GM10847 (cell line): ENCODE results near the gene OR51E1.

Source experiments
- POLR2A ChIP-seq: IDR thresholded peaks from 2 replicates; pipeline ENCODE4 v1.6.1; 2011; ENCODE audit not compliant: insufficient read length; ENCODE audit errors: extremely low read depth

The OR51E1 gene

GRCh38 chr11:4639931-4640330, 3.9 kb upstream of the OR51E1 start:
- no peak for TF ChIP-seq POLR2A

- TF ChIP-seq POLR2A = no peak
Measured at GRCh38 chr11:4641501-4641900, 2.3 kb upstream of the OR51E1 start.

GRCh38 chr11:4642043-4642442, 1.7 kb upstream of the OR51E1 start:
- TF ChIP-seq POLR2A = no peak

- TF ChIP-seq POLR2A = no peak
Measured at GRCh38 chr11:4643076-4643475, 706 bp upstream of the OR51E1 start.

- TF ChIP-seq POLR2A = no peak
Measured at GRCh38 chr11:4644233-4644632, 451 bp downstream of the OR51E1 start.

- TF ChIP-seq POLR2A = no peak
Measured at GRCh38 chr11:4645974-4646373, 2.2 kb downstream of the OR51E1 start.

- no peak for TF ChIP-seq POLR2A
Measured at GRCh38 chr11:4647766-4648165, 4.0 kb downstream of the OR51E1 start.

GRCh38 chr11:4654635-4655369, 11.0 kb downstream of the OR51E1 start:
- TF ChIP-seq POLR2A = no peak

- no peak for TF ChIP-seq POLR2A
Measured at GRCh38 chr11:4658629-4659445, 15.1 kb downstream of the OR51E1 start.

GRCh38 chr11:4662876-4663275, 19.1 kb downstream of the OR51E1 start:
- no peak for TF ChIP-seq POLR2A

GRCh38 chr11:4664183-4664582, 20.4 kb downstream of the OR51E1 start:
- TF ChIP-seq POLR2A = no peak

- TF ChIP-seq POLR2A = no peak
Measured at GRCh38 chr11:4664786-4665185, 21.0 kb downstream of the OR51E1 start.

GRCh38 chr11:4665424-4665823, 21.6 kb downstream of the OR51E1 start:
- TF ChIP-seq POLR2A = no peak

- TF ChIP-seq POLR2A = no peak
Measured at GRCh38 chr11:4671741-4672140, 28.0 kb downstream of the OR51E1 start.

- no peak for TF ChIP-seq POLR2A
Measured at GRCh38 chr11:4672470-4672869, 28.7 kb downstream of the OR51E1 start.

- TF ChIP-seq POLR2A = no peak
Measured at GRCh38 chr11:4673781-4674180, 30.0 kb downstream of the OR51E1 start.
